A549 (cell line): ENCODE results near the gene OR5M3. TPM values are rescaled to one million over a fixed set of nuclear protein-coding genes. Genes with fewer than 3 reads are reported as not detected.

ENCODE experiments used
- ATAC-seq, 2 experiments: fragments of 200-7000 bp in 1 of 2; fragments of >200 bp in 1 of 2; cut with Nextera tagmentation in 1 of 2; cut with Tn5 transposase in 1 of 2; 3 replicates each; pipeline versions ENCODE4 v1.8.0 to v1.9.1; 2018 to 2020; ENCODE audit warnings: mild to moderate bottlenecking in 1 of 2, moderate library complexity in 1 of 2
- CTCF ChIA-PET: fragments of 300-600 bp; sonication (Branson Sonifier 250); formaldehyde crosslinking; extraction: SDS; loops from one replicate; lab custom pipeline; 2021; ENCODE audit warnings: antibody characterized with exemption, inconsistent platforms; lab: Yijun Ruan, JAX
- POLR2A ChIA-PET: fragments of 350-600 bp; formaldehyde crosslinking; extraction: SDS; loops from one replicate; lab custom pipeline; 2021; ENCODE audit warnings: antibody characterized with exemption, inconsistent platforms; lab: Yijun Ruan, JAX
- DNase-seq, 2 experiments: peaks; one replicate each; pipeline versions ENCODE4 v3.0.0 to v3.0.0-alpha.2; 2011 to 2016; ENCODE audit warnings: low read depth in 1 of 2, low spot score in 1 of 2
- FAIRE-seq: peaks from 2 replicates; lab custom pipeline; 2011; peaks lifted over from hg19 to GRCh38; lab: Jason Lieb, UNC
- H3K27ac ChIP-seq, 2 experiments: fragments of >200 bp; sonication (Bioruptor Twin); formaldehyde crosslinking; 3 replicates each; pipeline ENCODE4 v1.5.1; 2016 to 2017
- H3K4me1 ChIP-seq: fragments of >200 bp; sonication (Bioruptor Twin); formaldehyde crosslinking; 3 replicates; pipeline ENCODE4 v1.6.1; 2016
- H3K4me2 ChIP-seq: fragments of >200 bp; sonication (Bioruptor Twin); formaldehyde crosslinking; 3 replicates; pipeline ENCODE4 v1.6.1; 2016
- H3K4me3 ChIP-seq: fragments of >200 bp; sonication (Bioruptor Twin); formaldehyde crosslinking; 3 replicates; pipeline ENCODE4 v1.5.1; 2016
- H3K9me3 ChIP-seq: fragments of >200 bp; sonication (Bioruptor Twin); formaldehyde crosslinking; 3 replicates; pipeline ENCODE4 v1.6.1; 2016
- EHF ChIP-seq: fragments of 250-450 bp; sonication (Bioruptor Pico); IDR thresholded peaks from 2 replicates; pipeline ENCODE4 v1.5.0; 2020; ENCODE audit warnings: mild to moderate bottlenecking
- EHMT2 ChIP-seq: fragments of 200-600 bp; sonication (generic); IDR thresholded peaks from 2 replicates; pipeline ENCODE4 v1.6.1; 2016; ENCODE audit warnings: antibody characterized with exemption, low read depth, mild to moderate bottlenecking, moderate library complexity
- EP300 ChIP-seq, 2 experiments: fragments of >200 bp; sonication (Bioruptor Twin); formaldehyde crosslinking; IDR thresholded peaks; 2 replicates in 1 of 2; 3 replicates in 1 of 2; pipeline ENCODE4 v1.6.1; 2016 to 2017
- ESRRA ChIP-seq: fragments of 150-350 bp; IDR thresholded peaks from 2 replicates; pipeline ENCODE4 v1.6.1; 2014; ENCODE audit warnings: mild to moderate bottlenecking, low read length, borderline replicate concordance
- FOSL2 ChIP-seq, 2 experiments: fragments of 450-650 bp in 1 of 2; fragments of >200 bp in 1 of 2; sonication (Bioruptor Twin) in 1 of 2; formaldehyde crosslinking; IDR thresholded peaks; 2 replicates each; pipeline versions ENCODE4 v1.5.0 to v1.6.1; 2016 to 2020; ENCODE audit warnings: mild to moderate bottlenecking in 1 of 2, moderate library complexity in 1 of 2
- FOXS1 ChIP-seq: fragments of 250-450 bp; sonication (Bioruptor Pico); IDR thresholded peaks from 2 replicates; pipeline ENCODE4 v1.5.0; 2020; ENCODE audit warnings: mild to moderate bottlenecking, moderate library complexity
- HOXB5 ChIP-seq: fragments of 250-450 bp; sonication (Bioruptor Pico); IDR thresholded peaks from 2 replicates; pipeline ENCODE4 v1.5.0; 2020; ENCODE audit warnings: mild to moderate bottlenecking, moderate library complexity
- KDM5A ChIP-seq: fragments of 200-600 bp; sonication (generic); IDR thresholded peaks from 2 replicates; pipeline ENCODE4 v1.6.1; 2016; ENCODE audit warnings: antibody characterized with exemption, mild to moderate bottlenecking
- MAFK ChIP-seq: fragments of 450-650 bp; IDR thresholded peaks from 2 replicates; pipeline ENCODE4 v1.6.1; 2014; ENCODE audit not compliant: partially characterized antibody
- NR3C1 ChIP-seq: fragments of >200 bp; sonication (Bioruptor Twin); formaldehyde crosslinking; IDR thresholded peaks from 3 replicates; pipeline ENCODE4 v1.6.1; 2017
- PHF8 ChIP-seq: fragments of 200-600 bp; sonication (generic); IDR thresholded peaks from 2 replicates; pipeline ENCODE4 v1.6.1; 2016; ENCODE audit warnings: low read depth, mild to moderate bottlenecking, antibody characterized with exemption, moderate library complexity, borderline replicate concordance
- POLR2A ChIP-seq: IDR thresholded peaks from 2 replicates; pipeline ENCODE4 v1.6.1; 2012; ENCODE audit warnings: mild to moderate bottlenecking, low read length
- RARB ChIP-seq: fragments of 250-450 bp; sonication (Bioruptor Pico); IDR thresholded peaks from 2 replicates; pipeline ENCODE4 v1.8.0; 2021; ENCODE audit warnings: mild to moderate bottlenecking, moderate library complexity
- RCOR1 ChIP-seq: fragments of 150-350 bp; IDR thresholded peaks from 2 replicates; pipeline ENCODE4 v1.6.1; 2014; ENCODE audit warnings: antibody characterized with exemption, low read length, low read depth
- RNF2 ChIP-seq: fragments of 200-600 bp; sonication (generic); IDR thresholded peaks from 2 replicates; pipeline ENCODE4 v1.6.1; 2016; ENCODE audit warnings: low read depth, mild to moderate bottlenecking, antibody characterized with exemption, moderate library complexity, borderline replicate concordance
- ZFP36 ChIP-seq: fragments of 450-650 bp; IDR thresholded peaks from 2 replicates; pipeline ENCODE4 v1.6.1; 2014; ENCODE audit warnings: borderline replicate concordance; ENCODE audit not compliant: partially characterized antibody
- ZNF302 ChIP-seq: fragments of 250-450 bp; sonication (Bioruptor Pico); IDR thresholded peaks from 2 replicates; pipeline ENCODE4 v1.9.0; 2021; ENCODE audit warnings: inconsistent platforms, mild to moderate bottlenecking, moderate library complexity
- ZSCAN20 ChIP-seq: fragments of 250-450 bp; sonication (Bioruptor Pico); IDR thresholded peaks from 2 replicates; pipeline ENCODE4 v1.8.0; 2022; ENCODE audit warnings: mild to moderate bottlenecking, moderate library complexity
- WGBS: methylation state at CpG from one replicate; pipeline ENCODE4 v1.1.6; 2017; ENCODE audit errors: missing lambda C conversion rate; 5-methylcytosine and 5-hydroxymethylcytosine counted together
- polyA plus RNA-seq, 4 experiments: library from polyadenylated mRNA; depleted of rRNA in 3 of 4; stranded (reverse); fragments of >200 nt; fragmentation: RNase III in 1 of 4; extraction: RNeasy Plus Mini Kit Qiagen cat#74134 plus additional on column Dnase treatment in 1 of 4; gene quantifications; 2 replicates in 3 of 4; 3 replicates in 1 of 4; pipeline ENCODE4 v1.2.3, GENCODE V29; 2011 to 2017
- TF ChIP-seq, protein P1 (sequence below): fragments of 250-450 bp; sonication (Bioruptor Pico); IDR thresholded peaks from 2 replicates; pipeline ENCODE4 v1.5.0; 2021; ENCODE audit warnings: mild to moderate bottlenecking, moderate library complexity, borderline replicate concordance
- TF ChIP-seq, protein P2 (sequence below): fragments of >200 bp; sonication (Bioruptor Twin); formaldehyde crosslinking; IDR thresholded peaks from 3 replicates; pipeline ENCODE4 v1.6.1; 2016
- TF ChIP-seq, protein P3 (sequence below): fragments of 150-350 bp; IDR thresholded peaks from 2 replicates; pipeline ENCODE4 v1.6.1; 2014; ENCODE audit warnings: low read depth, mild to moderate bottlenecking, low read length
- TF ChIP-seq, protein P4 (sequence below): IDR thresholded peaks from 2 replicates; pipeline ENCODE4 v1.6.1; 2012
- TF ChIP-seq, protein P5 (sequence below): fragments of 200-600 bp; sonication (generic); IDR thresholded peaks from 2 replicates; pipeline ENCODE4 v1.6.1; 2016; ENCODE audit warnings: antibody characterized with exemption, mild to moderate bottlenecking, moderate library complexity

The OR5M3 gene
- polyA plus RNA-seq, 2 of the 4 experiments (the other 2 are of a cell fraction), result not detected

DNA sequence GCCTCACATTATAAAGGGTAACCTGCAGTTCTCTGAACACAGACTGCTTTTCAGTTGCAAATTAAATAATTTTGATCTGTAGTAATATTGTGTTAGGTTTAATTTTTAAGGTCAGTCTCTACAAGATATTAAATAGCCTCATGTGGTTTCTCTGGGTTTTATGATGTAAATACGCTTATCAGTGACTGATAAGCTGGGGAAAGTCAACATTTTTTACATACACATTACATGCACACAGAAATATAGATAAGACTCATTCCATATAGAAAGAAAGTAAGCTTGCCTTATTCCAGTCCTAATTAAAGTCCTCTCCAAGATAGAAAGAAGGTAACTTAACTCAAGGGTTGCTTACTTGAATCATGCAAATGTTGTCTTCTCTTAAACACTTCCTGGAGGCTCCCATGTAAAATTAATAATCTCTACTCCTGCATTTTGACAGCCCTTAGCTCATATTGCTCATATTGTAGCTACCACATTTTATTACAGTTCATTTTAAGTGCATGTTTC lies 1.6 kb upstream of the OR5M3 start (continued):
- TF ChIP-seq, protein P1, sequence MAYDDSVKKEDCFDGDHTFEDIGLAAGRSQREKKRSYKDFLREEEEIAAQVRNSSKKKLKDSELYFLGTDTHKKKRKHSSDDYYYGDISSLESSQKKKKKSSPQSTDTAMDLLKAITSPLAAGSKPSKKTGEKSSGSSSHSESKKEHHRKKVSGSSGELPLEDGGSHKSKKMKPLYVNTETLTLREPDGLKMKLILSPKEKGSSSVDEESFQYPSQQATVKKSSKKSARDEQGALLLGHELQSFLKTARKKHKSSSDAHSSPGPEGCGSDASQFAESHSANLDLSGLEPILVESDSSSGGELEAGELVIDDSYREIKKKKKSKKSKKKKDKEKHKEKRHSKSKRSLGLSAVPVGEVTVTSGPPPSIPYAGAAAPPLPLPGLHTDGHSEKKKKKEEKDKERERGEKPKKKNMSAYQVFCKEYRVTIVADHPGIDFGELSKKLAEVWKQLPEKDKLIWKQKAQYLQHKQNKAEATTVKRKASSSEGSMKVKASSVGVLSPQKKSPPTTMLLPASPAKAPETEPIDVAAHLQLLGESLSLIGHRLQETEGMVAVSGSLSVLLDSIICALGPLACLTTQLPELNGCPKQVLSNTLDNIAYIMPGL, result no peak
- no peak for TF ChIP-seq KDM5A
- no peak for TF ChIP-seq HOXB5 (CRISPR knock-in tag)

DNA sequence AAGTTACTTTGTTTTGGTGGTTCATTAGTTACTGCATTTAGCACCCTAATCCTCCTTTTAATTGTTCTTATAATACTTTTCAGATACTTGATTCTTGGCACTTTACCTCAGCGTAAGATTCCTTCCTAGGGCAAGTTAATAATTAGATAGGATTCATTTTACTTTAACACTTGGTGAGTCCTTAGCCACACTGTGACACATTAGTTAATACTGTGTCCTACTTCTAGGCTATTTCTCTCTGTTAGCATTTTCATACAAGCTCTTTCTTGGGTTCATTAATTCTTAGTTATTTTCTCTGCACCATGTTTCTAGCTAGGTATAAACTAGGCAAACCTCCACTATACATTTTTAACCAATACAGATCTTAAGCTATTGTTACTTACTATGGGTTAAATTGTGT lies 16.1 kb downstream of the OR5M3 start:
- TF ChIP-seq, protein P2, sequence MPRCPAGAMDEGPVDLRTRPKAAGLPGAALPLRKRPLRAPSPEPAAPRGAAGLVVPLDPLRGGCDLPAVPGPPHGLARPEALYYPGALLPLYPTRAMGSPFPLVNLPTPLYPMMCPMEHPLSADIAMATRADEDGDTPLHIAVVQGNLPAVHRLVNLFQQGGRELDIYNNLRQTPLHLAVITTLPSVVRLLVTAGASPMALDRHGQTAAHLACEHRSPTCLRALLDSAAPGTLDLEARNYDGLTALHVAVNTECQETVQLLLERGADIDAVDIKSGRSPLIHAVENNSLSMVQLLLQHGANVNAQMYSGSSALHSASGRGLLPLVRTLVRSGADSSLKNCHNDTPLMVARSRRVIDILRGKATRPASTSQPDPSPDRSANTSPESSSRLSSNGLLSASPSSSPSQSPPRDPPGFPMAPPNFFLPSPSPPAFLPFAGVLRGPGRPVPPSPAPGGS, result no peak
- no peak for TF ChIP-seq POLR2A
- TF ChIP-seq FOXS1, result no peak
- no peak for TF ChIP-seq PHF8
- TF ChIP-seq, protein P3, sequence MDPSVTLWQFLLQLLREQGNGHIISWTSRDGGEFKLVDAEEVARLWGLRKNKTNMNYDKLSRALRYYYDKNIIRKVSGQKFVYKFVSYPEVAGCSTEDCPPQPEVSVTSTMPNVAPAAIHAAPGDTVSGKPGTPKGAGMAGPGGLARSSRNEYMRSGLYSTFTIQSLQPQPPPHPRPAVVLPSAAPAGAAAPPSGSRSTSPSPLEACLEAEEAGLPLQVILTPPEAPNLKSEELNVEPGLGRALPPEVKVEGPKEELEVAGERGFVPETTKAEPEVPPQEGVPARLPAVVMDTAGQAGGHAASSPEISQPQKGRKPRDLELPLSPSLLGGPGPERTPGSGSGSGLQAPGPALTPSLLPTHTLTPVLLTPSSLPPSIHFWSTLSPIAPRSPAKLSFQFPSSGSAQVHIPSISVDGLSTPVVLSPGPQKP, result no peak
- TF ChIP-seq EP300 (IDR thresholded peaks at IDR 0.05), result no peak
- TF ChIP-seq, protein P4, sequence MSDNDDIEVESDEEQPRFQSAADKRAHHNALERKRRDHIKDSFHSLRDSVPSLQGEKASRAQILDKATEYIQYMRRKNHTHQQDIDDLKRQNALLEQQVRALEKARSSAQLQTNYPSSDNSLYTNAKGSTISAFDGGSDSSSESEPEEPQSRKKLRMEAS, result no peak
- no peak for TF ChIP-seq FOSL2 (IDR thresholded peaks at IDR 0.05)
- TF ChIP-seq FOSL2 (CRISPR knock-in tag; IDR thresholded peaks at IDR 0.05), result no peak
- TF ChIP-seq ZNF302 (CRISPR knock-in tag), result no peak
- no peak for TF ChIP-seq ESRRA
- TF ChIP-seq, protein P5, sequence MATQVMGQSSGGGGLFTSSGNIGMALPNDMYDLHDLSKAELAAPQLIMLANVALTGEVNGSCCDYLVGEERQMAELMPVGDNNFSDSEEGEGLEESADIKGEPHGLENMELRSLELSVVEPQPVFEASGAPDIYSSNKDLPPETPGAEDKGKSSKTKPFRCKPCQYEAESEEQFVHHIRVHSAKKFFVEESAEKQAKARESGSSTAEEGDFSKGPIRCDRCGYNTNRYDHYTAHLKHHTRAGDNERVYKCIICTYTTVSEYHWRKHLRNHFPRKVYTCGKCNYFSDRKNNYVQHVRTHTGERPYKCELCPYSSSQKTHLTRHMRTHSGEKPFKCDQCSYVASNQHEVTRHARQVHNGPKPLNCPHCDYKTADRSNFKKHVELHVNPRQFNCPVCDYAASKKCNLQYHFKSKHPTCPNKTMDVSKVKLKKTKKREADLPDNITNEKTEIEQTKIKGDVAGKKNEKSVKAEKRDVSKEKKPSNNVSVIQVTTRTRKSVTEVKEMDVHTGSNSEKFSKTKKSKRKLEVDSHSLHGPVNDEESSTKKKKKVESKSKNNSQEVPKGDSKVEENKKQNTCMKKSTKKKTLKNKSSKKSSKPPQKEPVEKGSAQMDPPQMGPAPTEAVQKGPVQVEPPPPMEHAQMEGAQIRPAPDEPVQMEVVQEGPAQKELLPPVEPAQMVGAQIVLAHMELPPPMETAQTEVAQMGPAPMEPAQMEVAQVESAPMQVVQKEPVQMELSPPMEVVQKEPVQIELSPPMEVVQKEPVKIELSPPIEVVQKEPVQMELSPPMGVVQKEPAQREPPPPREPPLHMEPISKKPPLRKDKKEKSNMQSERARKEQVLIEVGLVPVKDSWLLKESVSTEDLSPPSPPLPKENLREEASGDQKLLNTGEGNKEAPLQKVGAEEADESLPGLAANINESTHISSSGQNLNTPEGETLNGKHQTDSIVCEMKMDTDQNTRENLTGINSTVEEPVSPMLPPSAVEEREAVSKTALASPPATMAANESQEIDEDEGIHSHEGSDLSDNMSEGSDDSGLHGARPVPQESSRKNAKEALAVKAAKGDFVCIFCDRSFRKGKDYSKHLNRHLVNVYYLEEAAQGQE, result no peak
- no peak for TF ChIP-seq EHF (CRISPR knock-in tag)
- TF ChIP-seq MAFK, result no peak
- no peak for DNase-seq
- Histone ChIP-seq H3K9me3 (no peaks in the 10 kb centered on the region), H3K4me3 (no peak overlapping the region), H3K4me1 (no peaks in the 10 kb centered on the region), H3K4me2 (no peak overlapping the region), H3K27ac (no peak overlapping the region)
- FAIRE-seq, result no peak
- CTCF ChIA-PET, result no interaction called here
- POLR2A ChIA-PET, result no interaction called here
- ATAC-seq, result no peak
- 2% methylated on average over 1 of the region's 1 CpG for WGBS

DNA sequence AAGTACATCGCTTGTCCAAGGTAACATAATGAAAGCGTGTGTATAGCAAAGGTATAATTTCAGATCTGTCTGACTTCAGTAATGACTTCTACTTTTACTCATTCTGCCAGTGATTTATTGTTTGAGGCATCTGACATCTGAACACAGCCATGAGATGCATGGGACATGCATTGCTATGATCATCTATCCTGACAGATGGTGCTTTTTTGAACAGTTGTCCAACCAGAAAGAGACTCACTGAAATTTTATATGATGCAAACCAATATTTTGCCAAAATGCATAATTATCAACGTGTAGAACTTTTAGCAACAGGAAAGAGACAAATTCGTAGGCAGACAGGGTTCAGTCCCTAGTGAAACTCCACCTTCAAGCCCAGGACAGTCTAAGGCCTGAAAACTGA lies 19.6 kb downstream of the OR5M3 start:
- no peak overlapping the region for H3K27ac ChIP-seq
- DNase-seq (no peak), ATAC-seq (no peak), FAIRE-seq (no peak)
- H3K4me2 ChIP-seq, result no peak overlapping the region
- WGBS, result 2% methylated on average over 4 of the region's 4 CpGs
- H3K9me3 ChIP-seq, result no peaks in the 10 kb centered on the region
- H3K4me1 ChIP-seq, result no peaks in the 10 kb centered on the region
- H3K4me3 ChIP-seq, result no peak overlapping the region
- no peak for TF ChIP-seq EP300 (IDR thresholded peaks at IDR 0.05)
- no peak for TF ChIP-seq RCOR1
- TF ChIP-seq ZFP36, result no peak
- no peak for TF ChIP-seq RARB
- no peak for TF ChIP-seq ZSCAN20 (CRISPR knock-in tag)
- no peak for TF ChIP-seq RNF2
- TF ChIP-seq EHMT2, result no peak
- no peak for TF ChIP-seq NR3C1
- TF ChIP-seq ESRRA, result no peak
- ChIA-PET CTCF (no interaction called here), POLR2A (no interaction called here)
